Bronchial epithelial cell (primary cell): ENCODE results near the gene HYAL2. TPM values are rescaled to one million over a fixed set of nuclear protein-coding genes. Genes with fewer than 3 reads are reported as not detected.

Experiments used
- DNase-seq: peaks from one replicate; pipeline ENCODE4 v3.0.0-alpha.2; 2010; ENCODE audit warnings: low read depth
- FAIRE-seq: peaks from 2 replicates; lab custom pipeline; 2011; peaks lifted over from hg19 to GRCh38; lab: Jason Lieb, UNC
- H3K27me3 ChIP-seq: 2 replicates; pipeline ENCODE4 v1.5.1; 2011; ENCODE audit warnings: low read length; ENCODE audit not compliant: control insufficient read depth, insufficient read depth
- H3K36me3 ChIP-seq: 2 replicates; pipeline ENCODE4 v1.5.1; 2011; ENCODE audit warnings: low read length; ENCODE audit not compliant: control insufficient read depth, insufficient read depth
- H3K4me3 ChIP-seq: 2 replicates; pipeline ENCODE4 v1.5.1; 2011; ENCODE audit warnings: mild to moderate bottlenecking, low read depth, low read length, control low read depth
- total RNA-seq: library from RNA; depleted of rRNA; stranded (reverse); fragments of >200 nt; gene quantifications from 2 replicates; pipeline ENCODE4 v1.2.1, GENCODE V29; 2014
- TF ChIP-seq, protein P1 (sequence below): IDR thresholded peaks from 2 replicates; pipeline ENCODE4 v1.5.1; 2011; ENCODE audit warnings: mild to moderate bottlenecking, moderate library complexity, low read length, control low read depth, inconsistent platforms; ENCODE audit not compliant: insufficient read depth, severe bottlenecking

HYAL2 gene
- total RNA-seq, 1 donor from 2014 or later: 55.0 TPM

DNA sequence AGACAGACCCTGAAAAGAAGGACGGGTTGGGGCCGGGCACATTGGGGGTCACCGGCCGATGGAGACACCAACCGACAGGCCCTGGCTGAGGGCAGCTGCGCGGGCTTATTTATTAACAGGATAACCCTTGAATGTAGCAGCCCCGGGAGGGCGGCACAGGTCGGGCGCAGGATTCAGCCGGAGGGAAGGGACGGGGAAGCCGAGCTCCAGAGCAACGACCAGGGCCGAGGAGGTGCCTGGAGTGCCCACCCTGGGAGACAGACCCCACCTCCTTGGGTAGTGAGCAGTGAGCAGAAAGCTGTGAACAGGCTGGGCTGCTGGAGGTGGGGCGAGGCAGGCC, 45.8 kb downstream of the HYAL2 start:
- no peaks in the 10 kb centered on the region for H3K36me3 ChIP-seq
- TF ChIP-seq, protein P1, sequence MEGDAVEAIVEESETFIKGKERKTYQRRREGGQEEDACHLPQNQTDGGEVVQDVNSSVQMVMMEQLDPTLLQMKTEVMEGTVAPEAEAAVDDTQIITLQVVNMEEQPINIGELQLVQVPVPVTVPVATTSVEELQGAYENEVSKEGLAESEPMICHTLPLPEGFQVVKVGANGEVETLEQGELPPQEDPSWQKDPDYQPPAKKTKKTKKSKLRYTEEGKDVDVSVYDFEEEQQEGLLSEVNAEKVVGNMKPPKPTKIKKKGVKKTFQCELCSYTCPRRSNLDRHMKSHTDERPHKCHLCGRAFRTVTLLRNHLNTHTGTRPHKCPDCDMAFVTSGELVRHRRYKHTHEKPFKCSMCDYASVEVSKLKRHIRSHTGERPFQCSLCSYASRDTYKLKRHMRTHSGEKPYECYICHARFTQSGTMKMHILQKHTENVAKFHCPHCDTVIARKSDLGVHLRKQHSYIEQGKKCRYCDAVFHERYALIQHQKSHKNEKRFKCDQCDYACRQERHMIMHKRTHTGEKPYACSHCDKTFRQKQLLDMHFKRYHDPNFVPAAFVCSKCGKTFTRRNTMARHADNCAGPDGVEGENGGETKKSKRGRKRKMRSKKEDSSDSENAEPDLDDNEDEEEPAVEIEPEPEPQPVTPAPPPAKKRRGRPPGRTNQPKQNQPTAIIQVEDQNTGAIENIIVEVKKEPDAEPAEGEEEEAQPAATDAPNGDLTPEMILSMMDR: no peak
- FAIRE-seq (no peak), DNase-seq (no peak)
- no peaks in the 10 kb centered on the region for H3K27me3 ChIP-seq
- no peak overlapping the region for H3K4me3 ChIP-seq

DNA sequence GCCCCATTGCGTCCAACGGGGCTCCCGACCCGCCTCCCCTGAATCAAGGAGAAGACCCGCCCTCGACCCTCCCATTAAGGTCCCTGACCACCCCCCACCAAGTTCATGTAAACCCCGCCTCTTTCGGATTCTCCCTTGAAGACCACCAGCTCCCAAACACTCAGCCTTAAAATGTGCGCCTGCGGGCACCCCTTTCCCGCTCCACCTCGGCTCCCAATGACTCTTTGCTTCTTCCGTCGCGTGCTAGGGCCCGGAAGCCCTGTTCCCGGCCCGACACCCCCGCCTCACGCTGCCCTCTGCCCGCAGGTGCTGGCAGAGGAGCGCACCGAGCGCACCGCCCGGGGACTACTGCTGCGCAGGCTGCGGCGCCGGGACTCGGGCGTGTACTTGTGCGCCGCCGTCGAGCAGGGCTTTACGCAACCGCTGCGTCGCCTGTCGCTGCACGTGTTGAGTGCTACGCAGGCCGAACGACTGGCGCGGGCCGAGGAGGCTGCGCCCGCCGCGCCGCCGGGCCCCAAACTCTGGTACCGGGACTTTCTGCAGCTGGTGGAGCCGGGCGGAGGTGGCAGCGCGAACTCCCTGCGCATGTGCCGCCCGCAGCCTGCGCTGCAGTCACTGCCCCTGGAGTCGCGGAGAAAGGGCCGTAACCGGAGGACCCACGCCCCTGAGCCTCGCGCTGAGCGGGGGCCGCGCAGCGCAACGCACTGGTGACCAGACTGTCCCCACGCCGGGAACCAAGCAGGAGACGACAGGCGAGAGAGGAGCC, 46.4 kb downstream of the HYAL2 start:
- H3K27me3 ChIP-seq: no peaks in the 10 kb centered on the region
- DNase-seq: no peak
- no peak overlapping the region for H3K4me3 ChIP-seq
- FAIRE-seq: no peak
- no peaks in the 10 kb centered on the region for H3K36me3 ChIP-seq
- TF ChIP-seq, protein P1: no peak

DNA sequence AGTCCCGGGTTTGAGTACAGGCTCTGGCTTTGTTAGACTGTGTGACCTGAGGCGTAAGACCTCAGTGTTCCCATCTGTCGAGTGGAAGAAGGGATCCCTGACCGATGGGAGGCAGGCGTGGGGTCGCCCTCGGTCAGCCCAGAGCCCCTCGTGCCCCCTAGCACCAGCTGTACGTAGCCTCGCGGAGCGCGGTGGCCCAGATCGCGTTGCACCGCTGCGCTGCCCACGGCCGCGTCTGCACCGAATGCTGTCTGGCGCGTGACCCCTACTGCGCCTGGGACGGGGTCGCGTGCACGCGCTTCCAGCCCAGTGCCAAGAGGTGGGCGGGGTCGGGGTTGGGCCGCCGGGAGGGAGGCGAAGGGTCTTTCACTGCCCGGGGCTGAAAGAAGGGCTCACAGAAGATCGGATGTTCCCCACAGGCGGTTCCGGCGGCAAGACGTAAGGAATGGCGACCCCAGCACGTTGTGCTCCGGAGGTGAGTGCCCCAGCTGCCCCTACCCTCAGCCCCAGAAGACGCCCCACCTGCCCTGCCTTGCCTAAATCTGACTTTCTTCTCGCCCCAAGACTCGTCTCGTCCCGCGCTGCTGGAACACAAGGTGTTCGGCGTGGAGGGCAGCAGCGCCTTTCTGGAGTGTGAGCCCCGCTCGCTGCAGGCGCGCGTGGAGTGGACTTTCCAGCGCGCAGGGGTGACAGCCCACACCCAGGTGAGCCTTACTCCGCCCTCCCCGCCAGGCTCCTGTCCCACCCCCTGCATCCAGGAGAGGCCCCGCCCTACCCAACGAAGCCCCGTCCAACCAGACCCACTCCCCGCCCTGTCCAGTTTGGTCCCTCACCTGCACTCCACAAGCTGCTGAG, 47.2 kb downstream of the HYAL2 start:
- FAIRE-seq (no peak), DNase-seq (no peak)
- TF ChIP-seq, protein P1: no peak

DNA sequence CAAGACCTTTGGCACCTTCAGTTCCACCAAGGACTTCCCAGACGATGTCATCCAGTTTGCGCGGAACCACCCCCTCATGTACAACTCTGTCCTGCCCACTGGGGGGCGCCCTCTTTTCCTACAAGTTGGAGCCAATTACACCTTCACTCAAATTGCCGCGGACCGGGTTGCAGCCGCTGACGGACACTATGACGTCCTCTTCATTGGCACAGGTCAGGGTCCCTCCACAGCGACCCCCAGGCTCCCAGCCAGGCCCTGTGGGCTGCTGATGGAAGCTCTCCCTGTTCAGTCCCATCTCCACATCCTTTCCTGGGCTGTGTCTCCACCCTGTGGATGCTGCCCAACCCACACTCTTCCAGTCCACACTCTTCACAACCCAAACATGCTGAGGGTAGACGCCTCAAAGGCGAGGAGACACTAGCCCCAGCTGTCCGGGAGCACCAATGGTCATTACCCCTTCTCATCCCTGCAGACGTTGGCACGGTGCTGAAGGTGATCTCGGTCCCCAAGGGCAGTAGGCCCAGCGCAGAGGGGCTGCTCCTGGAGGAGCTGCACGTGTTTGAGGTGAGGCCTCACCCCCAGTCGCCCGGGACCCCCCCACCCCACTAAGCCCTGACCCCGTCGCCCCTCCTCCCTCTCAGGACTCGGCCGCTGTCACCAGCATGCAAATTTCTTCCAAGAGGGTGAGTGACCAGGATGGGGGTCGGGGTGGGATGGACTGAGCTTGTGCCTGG, 48.0 kb downstream of the HYAL2 start:
- FAIRE-seq (peak; percentile 36), DNase-seq (peak; percentile 51)
- TF ChIP-seq, protein P1: peak; percentile 82
- Histone ChIP-seq H3K4me3 (no peak overlapping the region), H3K36me3 (no peaks in the 10 kb centered on the region), H3K27me3 (no peaks in the 10 kb centered on the region)

More for the DNA sequence above, 47.2 kb downstream of the HYAL2 start:
- Histone ChIP-seq H3K27me3 (no peaks in the 10 kb centered on the region), H3K4me3 (no peak overlapping the region), H3K36me3 (no peaks in the 10 kb centered on the region)

DNA sequence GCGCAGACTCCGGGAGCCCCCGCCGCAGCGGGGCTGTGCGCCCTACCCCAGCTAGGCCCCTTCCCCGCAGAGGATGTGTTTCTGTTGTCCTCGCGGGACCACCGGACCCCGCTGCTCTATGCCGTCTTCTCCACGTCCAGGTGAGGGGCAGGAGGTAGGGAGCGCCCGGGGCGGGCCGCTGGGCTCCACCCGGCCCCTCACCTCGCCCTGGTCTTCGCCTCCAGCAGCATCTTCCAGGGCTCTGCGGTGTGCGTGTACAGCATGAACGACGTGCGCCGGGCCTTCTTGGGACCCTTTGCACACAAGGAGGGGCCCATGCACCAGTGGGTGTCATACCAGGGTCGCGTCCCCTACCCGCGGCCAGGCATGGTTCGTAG, 48.9 kb downstream of the HYAL2 start:
- H3K4me3 ChIP-seq: no peak overlapping the region
- TF ChIP-seq, protein P1: no peak
- FAIRE-seq (no peak), DNase-seq (no peak)
- H3K36me3 ChIP-seq: no peaks in the 10 kb centered on the region
- H3K27me3 ChIP-seq: no peaks in the 10 kb centered on the region
